T-helper 2 cell treated with Interferon-gamma antibody and Interleukin-4, amounts not matched to agents 5 μg/mL and 100 μg/mL, for 36 hours (primary cell): ENCODE results near the gene FMR1NB.

ENCODE experiments used
- DNase-seq: peaks from one replicate; pipeline ENCODE4 v3.0.0; 2021; ENCODE audit warnings: low spot score
- H3K27ac Mint-ChIP-seq: one replicate; pipeline ENCODE4 v1.8.0; 2021; ENCODE audit warnings: mild to moderate bottlenecking, mixed read lengths
- H3K27me3 Mint-ChIP-seq: one replicate; pipeline ENCODE4 v1.8.0; 2021; ENCODE audit warnings: low read depth, mixed read lengths
- H3K36me3 Mint-ChIP-seq: one replicate; pipeline ENCODE4 v1.8.0; 2021; ENCODE audit warnings: low read depth, mixed read lengths
- H3K4me1 Mint-ChIP-seq: one replicate; pipeline ENCODE4 v1.8.0; 2021; ENCODE audit warnings: low read depth, mixed read lengths
- H3K4me3 Mint-ChIP-seq: one replicate; pipeline ENCODE4 v1.8.0; 2022; ENCODE audit warnings: mild to moderate bottlenecking, moderate library complexity, mixed read lengths
- H3K9me3 Mint-ChIP-seq: one replicate; pipeline ENCODE4 v1.8.0; 2021; ENCODE audit warnings: mixed read lengths

Gene FMR1NB

GRCh38 chrX:148035380-148035779, 54.2 kb downstream of the FMR1NB start:
- Mint-ChIP-seq H3K4me1 (no peaks in the 10 kb centered on the region), H3K4me3 (no peak overlapping the region), H3K27me3 (no peaks in the 10 kb centered on the region), H3K9me3 (no peaks in the 10 kb centered on the region), H3K27ac (no peak overlapping the region), H3K36me3 (no peaks in the 10 kb centered on the region)
- no peak for DNase-seq

DNA sequence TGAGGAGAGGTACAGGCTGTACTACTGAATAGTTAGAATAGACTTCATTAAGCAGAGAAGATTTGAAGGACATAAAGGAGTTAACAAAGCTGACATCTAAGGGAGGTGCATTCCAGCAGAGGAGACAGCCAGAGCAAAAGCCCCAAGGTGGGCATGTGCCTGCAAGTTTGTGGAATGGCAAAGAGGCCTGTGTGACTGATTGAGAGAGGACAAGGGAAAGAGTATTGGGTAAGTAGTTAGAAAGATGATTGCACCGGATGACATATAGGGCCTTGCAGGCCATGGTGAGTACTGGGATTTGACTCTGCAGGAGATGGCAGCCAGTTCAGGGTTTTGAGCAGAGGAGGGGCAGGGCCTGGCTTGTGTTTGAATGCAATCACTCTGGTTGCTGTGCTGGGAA, 55.9 kb downstream of the FMR1NB start:
- Mint-ChIP-seq H3K4me1 (no peaks in the 10 kb centered on the region), H3K27me3 (no peaks in the 10 kb centered on the region), H3K36me3 (no peaks in the 10 kb centered on the region), H3K9me3 (no peaks in the 10 kb centered on the region), H3K27ac (no peak overlapping the region), H3K4me3 (no peak overlapping the region)
- no peak for DNase-seq

DNA sequence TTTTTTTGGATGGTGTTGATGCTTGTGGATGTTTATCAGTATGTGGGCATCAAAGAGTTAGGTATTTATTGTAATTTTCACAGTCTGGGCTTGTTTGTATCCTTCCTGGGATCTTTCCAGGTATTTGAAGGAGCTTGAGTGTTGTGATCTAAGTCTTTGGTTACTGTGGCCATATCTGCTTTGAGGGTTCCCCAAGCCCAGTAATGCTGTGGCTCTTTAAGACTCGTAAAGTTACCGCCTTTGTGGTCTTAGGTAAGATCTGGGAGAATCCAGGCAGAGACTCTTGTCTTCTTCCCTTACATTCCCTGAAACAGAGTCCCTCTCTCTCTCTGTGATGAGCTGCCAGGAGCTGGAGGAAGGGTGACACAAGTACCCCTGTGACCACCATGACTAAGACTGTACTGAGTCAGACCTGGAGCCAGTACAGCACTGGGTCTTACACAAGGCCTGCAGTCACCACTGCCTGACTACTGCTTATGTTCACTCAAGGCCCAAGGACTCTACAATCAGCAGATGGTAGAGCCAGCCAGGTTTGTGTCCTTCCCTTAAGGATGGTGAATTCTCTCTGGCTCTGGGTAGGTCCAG, 62.2 kb downstream of the FMR1NB start:
- Mint-ChIP-seq H3K9me3 (no peaks in the 10 kb centered on the region), H3K27ac (no peak overlapping the region), H3K36me3 (no peaks in the 10 kb centered on the region), H3K27me3 (no peaks in the 10 kb centered on the region), H3K4me1 (peaks cover 2% of the 10 kb centered on the region), H3K4me3 (no peak overlapping the region)
- DNase-seq, result no peak

DNA sequence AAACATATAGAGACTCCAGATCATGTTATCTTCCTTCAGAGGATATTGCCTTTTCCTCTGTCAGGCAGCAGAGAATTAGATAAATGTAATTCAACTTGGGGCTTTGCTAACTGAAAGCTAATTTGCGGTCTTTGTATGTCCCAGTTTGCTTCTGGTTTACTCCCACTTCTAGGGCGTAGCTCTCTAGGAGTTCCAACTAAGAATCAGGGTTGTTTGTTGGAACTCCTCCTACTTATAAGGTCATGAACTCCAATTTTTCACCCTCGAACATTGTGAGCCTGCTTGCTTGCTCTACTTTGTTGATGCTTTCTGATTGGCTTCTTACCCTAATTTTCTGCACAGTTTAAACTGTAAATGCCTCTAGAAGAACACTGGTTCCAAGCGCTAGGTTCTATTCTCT, 66.1 kb downstream of the FMR1NB start:
- no peak overlapping the region for H3K4me3 Mint-ChIP-seq
- no peaks in the 10 kb centered on the region for H3K36me3 Mint-ChIP-seq
- DNase-seq, result no peak
- no peaks in the 10 kb centered on the region for H3K9me3 Mint-ChIP-seq
- no peak overlapping the region for H3K27ac Mint-ChIP-seq
- H3K4me1 Mint-ChIP-seq, result peaks cover 2% of the 10 kb centered on the region
- H3K27me3 Mint-ChIP-seq, result no peaks in the 10 kb centered on the region

DNA sequence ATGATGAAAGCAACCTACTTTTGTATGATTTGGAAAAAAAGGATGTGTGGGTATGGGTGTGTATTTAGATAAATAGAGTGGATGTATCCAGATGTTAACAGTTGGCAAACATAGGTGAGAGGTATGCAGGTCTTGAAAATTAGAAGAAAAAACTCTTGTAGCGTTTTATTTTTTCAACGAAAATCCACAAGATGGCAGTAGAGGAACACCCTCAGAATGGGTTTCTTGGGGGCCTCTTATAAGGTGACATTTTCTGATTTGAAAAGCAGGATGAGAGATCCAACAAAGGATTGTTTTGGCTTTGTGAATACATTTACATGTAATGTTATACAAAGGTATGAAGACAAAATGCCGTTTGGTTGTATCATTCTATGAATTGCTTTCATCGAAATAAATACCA, 68.3 kb downstream of the FMR1NB start:
- H3K27ac Mint-ChIP-seq, result no peak overlapping the region
- H3K36me3 Mint-ChIP-seq, result no peaks in the 10 kb centered on the region
- no peaks in the 10 kb centered on the region for H3K9me3 Mint-ChIP-seq
- H3K4me1 Mint-ChIP-seq, result peaks cover 2% of the 10 kb centered on the region
- no peak for DNase-seq
- H3K27me3 Mint-ChIP-seq, result no peaks in the 10 kb centered on the region
- H3K4me3 Mint-ChIP-seq, result no peak overlapping the region

DNA sequence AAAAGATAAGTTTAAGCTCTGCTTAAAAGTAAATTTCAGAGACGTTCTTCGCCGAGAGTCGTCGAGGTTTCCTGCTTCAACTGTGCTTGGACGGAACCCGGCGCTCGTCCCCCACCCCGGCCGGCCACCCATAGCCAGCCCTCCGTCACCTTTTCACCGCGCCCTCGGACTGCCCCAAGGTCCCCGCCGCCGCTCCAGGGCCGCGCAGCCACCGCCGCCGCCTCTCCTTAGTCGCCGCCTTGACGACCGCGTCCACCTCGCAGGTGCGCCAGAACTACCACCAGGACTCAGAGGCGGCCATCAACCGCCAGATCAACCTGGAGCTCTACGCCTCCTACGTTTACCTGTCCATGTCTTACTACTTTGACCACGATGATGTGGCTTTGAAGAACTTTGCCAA, 70.8 kb downstream of the FMR1NB start:
- Mint-ChIP-seq H3K9me3 (no peaks in the 10 kb centered on the region), H3K4me1 (peaks cover 2% of the 10 kb centered on the region), H3K27me3 (no peaks in the 10 kb centered on the region), H3K36me3 (no peaks in the 10 kb centered on the region), H3K27ac (no peak overlapping the region), H3K4me3 (no peak overlapping the region)
- no peak for DNase-seq

- H3K4me3 Mint-ChIP-seq, result no peak overlapping the region
- H3K27me3 Mint-ChIP-seq, result no peaks in the 10 kb centered on the region
- no peak overlapping the region for H3K27ac Mint-ChIP-seq
- no peaks in the 10 kb centered on the region for H3K4me1 Mint-ChIP-seq
- H3K9me3 Mint-ChIP-seq, result no peaks in the 10 kb centered on the region
- DNase-seq, result no peak
- no peaks in the 10 kb centered on the region for H3K36me3 Mint-ChIP-seq
Observed at GRCh38 chrX:148067285-148067684, 86.1 kb downstream of the FMR1NB start.

- Mint-ChIP-seq H3K27me3 (no peaks in the 10 kb centered on the region), H3K4me1 (no peaks in the 10 kb centered on the region), H3K9me3 (no peaks in the 10 kb centered on the region), H3K4me3 (no peak overlapping the region), H3K36me3 (no peaks in the 10 kb centered on the region), H3K27ac (no peak overlapping the region)
- DNase-seq, result no peak
Observed at GRCh38 chrX:148069759-148070503, 88.8 kb downstream of the FMR1NB start.

- H3K4me3 Mint-ChIP-seq, result no peak overlapping the region
- H3K27me3 Mint-ChIP-seq, result no peaks in the 10 kb centered on the region
- no peaks in the 10 kb centered on the region for H3K36me3 Mint-ChIP-seq
- H3K27ac Mint-ChIP-seq, result no peak overlapping the region
- H3K9me3 Mint-ChIP-seq, result no peaks in the 10 kb centered on the region
- no peak for DNase-seq
- no peaks in the 10 kb centered on the region for H3K4me1 Mint-ChIP-seq
Observed at GRCh38 chrX:148070504-148070877, 89.4 kb downstream of the FMR1NB start.
